Body of pancreas (tissue), 4 donors: Measurements from ENCODE around the gene RAD51B.

Experiments
- POLR2A ChIP-seq, 3 donors: fragments of 450-650 bp; IDR thresholded peaks; one replicate each; pipeline ENCODE4 v1.6.1; 2016; ENCODE audit warnings: antibody characterized with exemption in 3 of 3, mild to moderate bottlenecking in 2 of 3
- TF ChIP-seq, protein P1 (sequence below), 7 experiments: fragments of 450-650 bp in 4 of 7; fragments of 200-600 bp in 3 of 7; sonication (generic) in 3 of 7; IDR thresholded peaks; one replicate each; pipeline ENCODE4 v1.5.1; 2016 to 2019; ENCODE audit warnings: antibody characterized with exemption in 7 of 7

DNA sequence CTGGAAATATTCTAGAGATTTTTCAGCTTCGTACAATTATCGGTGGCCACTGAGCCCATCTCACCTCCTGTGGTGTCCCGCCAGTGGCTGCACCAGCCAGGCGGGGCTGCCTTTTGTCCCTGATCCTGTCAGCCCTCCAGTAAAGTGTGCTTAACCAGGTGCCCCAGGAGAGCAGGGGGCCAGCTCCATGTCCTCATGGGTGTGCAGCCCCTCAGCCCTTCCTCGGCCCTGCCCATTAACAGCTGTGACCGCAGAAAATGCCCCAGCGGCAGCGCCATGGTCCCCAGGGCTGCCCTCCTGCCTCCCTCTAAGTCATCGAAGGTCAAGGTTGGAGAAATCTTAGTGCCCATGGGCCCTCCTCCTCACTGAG, 784.8 kb downstream of the RAD51B start:
- TF ChIP-seq, protein P1, sequence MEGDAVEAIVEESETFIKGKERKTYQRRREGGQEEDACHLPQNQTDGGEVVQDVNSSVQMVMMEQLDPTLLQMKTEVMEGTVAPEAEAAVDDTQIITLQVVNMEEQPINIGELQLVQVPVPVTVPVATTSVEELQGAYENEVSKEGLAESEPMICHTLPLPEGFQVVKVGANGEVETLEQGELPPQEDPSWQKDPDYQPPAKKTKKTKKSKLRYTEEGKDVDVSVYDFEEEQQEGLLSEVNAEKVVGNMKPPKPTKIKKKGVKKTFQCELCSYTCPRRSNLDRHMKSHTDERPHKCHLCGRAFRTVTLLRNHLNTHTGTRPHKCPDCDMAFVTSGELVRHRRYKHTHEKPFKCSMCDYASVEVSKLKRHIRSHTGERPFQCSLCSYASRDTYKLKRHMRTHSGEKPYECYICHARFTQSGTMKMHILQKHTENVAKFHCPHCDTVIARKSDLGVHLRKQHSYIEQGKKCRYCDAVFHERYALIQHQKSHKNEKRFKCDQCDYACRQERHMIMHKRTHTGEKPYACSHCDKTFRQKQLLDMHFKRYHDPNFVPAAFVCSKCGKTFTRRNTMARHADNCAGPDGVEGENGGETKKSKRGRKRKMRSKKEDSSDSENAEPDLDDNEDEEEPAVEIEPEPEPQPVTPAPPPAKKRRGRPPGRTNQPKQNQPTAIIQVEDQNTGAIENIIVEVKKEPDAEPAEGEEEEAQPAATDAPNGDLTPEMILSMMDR (IDR thresholded peaks at IDR 0.05), result no peak
- TF ChIP-seq POLR2A (IDR thresholded peaks at IDR 0.05), result no peak
